Sigmoid colon (tissue), 7 donors: Measurements from ENCODE around the gene KCNJ5. TPM values are rescaled to one million over a fixed set of nuclear protein-coding genes. Genes with fewer than 3 reads are reported as not detected.

Experiments used
- DNase-seq: peaks from one replicate; pipeline ENCODE4 v3.0.0-alpha.2; 2019
- H3K27ac ChIP-seq, 4 donors: fragments of 200-600 bp; sonication (generic); one replicate each; pipeline ENCODE4 v1.5.1; 2016 to 2019; ENCODE audit warnings: mild to moderate bottlenecking in 1 of 4
- H3K27me3 ChIP-seq, 3 donors: fragments of 200-600 bp; sonication (generic); one replicate each; pipeline ENCODE4 v1.5.1; 2019; ENCODE audit warnings: mild to moderate bottlenecking in 1 of 3
- H3K36me3 ChIP-seq, 4 donors: fragments of 200-600 bp; sonication (generic); one replicate each; pipeline ENCODE4 v1.5.1; 2016 to 2019
- H3K4me1 ChIP-seq, 4 donors: fragments of 200-600 bp; sonication (generic); one replicate each; pipeline ENCODE4 v1.5.1; 2017 to 2019
- H3K4me3 ChIP-seq, 4 donors: fragments of 200-600 bp; sonication (generic); one replicate each; pipeline ENCODE4 v1.5.1; 2017 to 2019; ENCODE audit warnings: mild to moderate bottlenecking in 2 of 4, moderate library complexity in 1 of 4
- H3K9me3 ChIP-seq, 4 donors: fragments of 200-600 bp in 3 of 4; sonication (generic) in 3 of 4; one replicate each; pipeline versions ENCODE4 v1.5.1 to v1.6.1; 2013 to 2019
- CTCF ChIP-seq, 4 experiments: fragments of 450-650 bp in 3 of 4; fragments of 200-600 bp in 1 of 4; IDR thresholded peaks; one replicate each; pipeline ENCODE4 v1.5.1; 2016 to 2019; ENCODE audit warnings: antibody characterized with exemption in 4 of 4, mild to moderate bottlenecking in 3 of 4, moderate library complexity in 2 of 4
- EP300 ChIP-seq, 4 donors: sonication (generic); formaldehyde crosslinking; IDR thresholded peaks; one replicate each; pipeline ENCODE4 v1.6.1; 2017; ENCODE audit warnings: antibody characterized with exemption in 4 of 4
- POLR2A ChIP-seq, 2 donors: fragments of 450-650 bp; IDR thresholded peaks; one replicate each; pipeline ENCODE4 v1.6.1; 2016; ENCODE audit warnings: antibody characterized with exemption in 2 of 2, mild to moderate bottlenecking in 2 of 2, moderate library complexity in 2 of 2
- POLR2AphosphoS5 ChIP-seq, 4 donors: sonication (generic); formaldehyde crosslinking; IDR thresholded peaks; one replicate each; pipeline ENCODE4 v1.6.1; 2017; ENCODE audit warnings: antibody characterized with exemption in 4 of 4
- WGBS, 2 donors: extraction: QIAGEN DNeasy Blood & Tissue Kit; methylation state at CpG; one replicate each; pipeline ENCODE4 v1.1.7; 2013; 5-methylcytosine and 5-hydroxymethylcytosine counted together
- intact Hi-C: fragments of 100-400 bp; cut with DNase I; formaldehyde crosslinking; loops from one replicate; pipeline ENCODE4 v1.15.1; 2023
- polyA plus RNA-seq, 3 donors: library from polyadenylated mRNA; stranded (reverse); fragments of 200-250 nt; gene quantifications; one replicate each; pipeline ENCODE4 v1.2.3, GENCODE V29; 2013
- total RNA-seq, 4 donors: library from RNA; depleted of rRNA; stranded (reverse); fragments of >200 nt; gene quantifications; one replicate each; pipeline ENCODE4 v1.1.0, GENCODE V29; 2016
- donor health status: healthy with polysubstance abuse.
- donor health status: Bipolar disorder and iron deficiency.
- donor health status: healthy.

Gene KCNJ5
- total and polyA plus RNA-seq, 7 donors, result 0.58 to 4.7 (median 2.0) TPM; not detected in 1

DNA sequence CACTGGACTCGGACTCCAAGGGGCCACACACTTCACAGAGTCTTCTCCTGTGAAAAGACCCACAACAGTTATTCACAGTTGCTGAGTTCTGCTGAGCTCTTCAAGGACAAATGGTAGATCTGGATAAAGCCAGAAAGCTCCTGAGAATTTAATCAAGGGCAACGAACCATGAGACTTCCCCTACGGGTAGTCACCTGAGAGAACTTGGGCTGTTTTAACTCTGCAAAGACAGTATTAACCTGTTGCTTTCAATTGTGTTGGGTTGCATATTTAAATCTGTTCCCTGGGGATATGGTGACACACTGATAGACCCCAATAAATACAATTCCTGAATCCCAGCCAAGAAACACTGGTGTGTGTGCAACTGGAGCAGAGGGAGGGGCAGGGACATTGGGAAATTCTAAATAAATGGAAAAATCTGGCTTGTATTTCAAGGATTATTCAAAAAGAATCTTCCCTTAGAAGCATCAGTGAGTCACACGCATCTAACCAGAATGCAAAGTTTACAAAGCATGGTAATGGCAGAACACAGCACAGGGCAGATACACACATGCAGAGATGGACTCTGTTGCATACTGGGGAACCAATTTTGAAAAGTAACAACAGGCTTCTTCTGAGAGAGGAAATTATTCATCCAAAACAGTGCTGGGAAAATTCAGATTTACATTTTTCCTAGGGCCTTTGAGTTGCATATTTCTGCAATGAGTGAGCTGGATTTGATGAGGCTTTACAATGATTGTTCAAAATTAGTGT is 28.1 kb upstream of the KCNJ5 start:
- WGBS, 2 donors, result 77% methylated on average over 4 of the region's 4 CpGs

GRCh38 chr11:128865490-128865889 is 25.7 kb upstream of the KCNJ5 start:
- peaks cover 0 to 7% (median 0%) of the 10 kb centered on the region in 3 donors for H3K27me3 ChIP-seq
- no peak overlapping the region for H3K4me3 ChIP-seq
- intact Hi-C loops, result no loop called here
- no peaks in the 10 kb centered on the region for H3K9me3 ChIP-seq
- TF ChIP-seq POLR2AphosphoS5 (IDR thresholded peaks at IDR 0.05) (no peak), CTCF (IDR thresholded peaks at IDR 0.05) (no peak), POLR2A (IDR thresholded peaks at IDR 0.05) (no peak), EP300 (IDR thresholded peaks at IDR 0.05) (no peak)
- 88 to 89% methylated on average over 1 of the region's 1 CpG for whole genome bisulfite sequencing, 2 donors
- H3K4me1 ChIP-seq, result no peaks in the 10 kb centered on the region
- no peaks in the 10 kb centered on the region for H3K36me3 ChIP-seq
- H3K27ac ChIP-seq, result no peak overlapping the region
- no peak for DNase-seq

More for the DNA sequence above, 28.1 kb upstream of the KCNJ5 start:
- no peak overlapping the region for H3K27ac ChIP-seq
- H3K36me3 ChIP-seq, result no peaks in the 10 kb centered on the region
- H3K9me3 ChIP-seq, result no peaks in the 10 kb centered on the region
- no peaks in the 10 kb centered on the region for H3K4me1 ChIP-seq
- intact Hi-C loops, result no loop called here
- H3K27me3 ChIP-seq, result peaks cover 0 to 9% (median 0%) of the 10 kb centered on the region in 3 donors
- H3K4me3 ChIP-seq, result no peak overlapping the region
- no peak for TF ChIP-seq POLR2AphosphoS5 (IDR thresholded peaks at IDR 0.05)
- no peak for TF ChIP-seq EP300 (IDR thresholded peaks at IDR 0.05)
- DNase-seq, result no peak

- WGBS, 2 donors, result 39 to 75% methylated on average over 8 of the region's 8 CpGs
- intact Hi-C loops, result no loop called here
- H3K27ac ChIP-seq, result no peak within 1 kb of the TSS
Measured at GRCh38 chr11:128867277-128867676, 23.9 kb upstream of the KCNJ5 start, which contains the start of gene KCNJ1. Gene KCNJ1 (minus strand): TSS chr11:128867296. CDS start chr11:128840243, 27,053 bp downstream.

DNA sequence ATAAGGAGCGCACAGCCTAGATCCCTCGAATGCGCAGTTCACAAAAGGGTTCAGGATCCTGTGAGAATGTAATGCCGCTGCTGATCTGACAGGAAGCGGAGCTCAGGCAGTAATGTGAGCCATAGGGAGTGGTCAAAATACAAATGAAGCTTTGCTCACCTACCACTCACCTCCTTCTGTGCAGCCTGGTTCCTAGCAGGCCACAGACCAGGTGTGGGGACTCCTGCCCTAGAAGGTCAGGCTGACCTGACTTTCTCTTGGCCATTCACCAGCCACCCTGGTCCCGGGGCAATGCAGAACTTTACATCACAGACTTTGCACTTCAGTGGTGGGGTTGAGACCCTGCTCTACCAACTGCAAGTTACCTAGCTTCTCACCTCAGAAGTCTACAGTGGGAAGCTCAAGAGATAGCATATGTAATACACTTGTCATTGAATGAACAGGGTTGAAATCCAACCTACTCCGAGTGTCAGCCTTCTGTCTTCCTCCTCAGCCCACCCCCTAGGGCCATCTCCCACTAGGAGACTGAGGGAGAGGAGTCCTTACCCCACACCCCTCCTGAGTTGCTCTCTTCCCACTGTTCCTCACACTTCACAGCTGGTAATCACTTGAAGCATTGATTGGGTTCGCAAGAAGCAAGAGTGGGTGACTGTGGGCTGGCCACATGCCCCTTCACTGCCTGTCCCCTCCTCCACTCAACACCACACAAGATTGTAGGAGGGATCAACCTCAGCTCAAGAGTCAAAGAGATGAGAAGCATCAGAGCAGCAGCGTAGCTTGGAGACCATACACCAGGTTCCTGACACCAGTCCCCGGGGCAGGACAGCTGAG is 22.1 kb upstream of the KCNJ5 start:
- DNase-seq, result no peak
- Histone ChIP-seq H3K36me3 (no peaks in the 10 kb centered on the region), H3K27ac (no peak overlapping the region), H3K4me1 (no peaks in the 10 kb centered on the region), H3K4me3 (no peak overlapping the region), H3K27me3 (no peaks in the 10 kb centered on the region), H3K9me3 (no peaks in the 10 kb centered on the region)
- TF ChIP-seq CTCF (IDR thresholded peaks at IDR 0.05) (no peak), POLR2AphosphoS5 (IDR thresholded peaks at IDR 0.05) (no peak), POLR2A (IDR thresholded peaks at IDR 0.05) (no peak), EP300 (IDR thresholded peaks at IDR 0.05) (no peak)
- 95 to 96% methylated on average over 10 of the region's 10 CpGs for WGBS, 2 donors
- intact Hi-C loops, result no loop called here

More at GRCh38 chr11:128867277-128867676, 23.9 kb upstream of the KCNJ5 start, which contains the start of gene KCNJ1:
- H3K27me3 ChIP-seq, result no peaks in the 10 kb centered on the region
- H3K4me1 ChIP-seq, result no peaks in the 10 kb centered on the region
- H3K9me3 ChIP-seq, result no peaks in the 10 kb centered on the region
- no peak for DNase-seq
- no peak within 1 kb of the TSS for H3K4me3 ChIP-seq
- no peak for TF ChIP-seq POLR2A (IDR thresholded peaks at IDR 0.05)
- no peak for TF ChIP-seq POLR2AphosphoS5 (IDR thresholded peaks at IDR 0.05)
- TF ChIP-seq EP300 (IDR thresholded peaks at IDR 0.05), result no peak
- no peak for TF ChIP-seq CTCF (IDR thresholded peaks at IDR 0.05)
- no peaks in the 10 kb centered on the region for H3K36me3 ChIP-seq

GRCh38 chr11:128871168-128871610 is 20.0 kb upstream of the KCNJ5 start:
- Histone ChIP-seq H3K27me3 (no peaks in the 10 kb centered on the region), H3K36me3 (no peaks in the 10 kb centered on the region), H3K27ac (no peak overlapping the region), H3K4me3 (no peak overlapping the region), H3K9me3 (no peaks in the 10 kb centered on the region), H3K4me1 (no peaks in the 10 kb centered on the region)
- no peak for TF ChIP-seq POLR2A (IDR thresholded peaks at IDR 0.05)
- no peak for TF ChIP-seq CTCF (IDR thresholded peaks at IDR 0.05)
- no peak for TF ChIP-seq EP300 (IDR thresholded peaks at IDR 0.05)
- DNase-seq, result no peak
- 85 to 92% methylated on average over 6 of the region's 6 CpGs for WGBS, 2 donors
- intact Hi-C loops, result no loop called here
